Erythroblast (primary cell): Measurements from ENCODE around the gene SCPEP1.

Experiments
- GATA1 ChIP-seq: IDR thresholded peaks from 2 replicates; pipeline ENCODE4 v1.6.1; 2011; ENCODE audit warnings: low read depth, mild to moderate bottlenecking, control low read depth, low read length, moderate library complexity
- POLR2A ChIP-seq: IDR thresholded peaks from 2 replicates; pipeline ENCODE4 v1.6.1; 2011; ENCODE audit warnings: mild to moderate bottlenecking, low read length

- TF ChIP-seq POLR2A (no peak), GATA1 (no peak)
Observed at GRCh38 chr17:57009737-57010445, 32.0 kb downstream of the SCPEP1 start.
